GM15510 (cell line): ENCODE results near the gene SLC38A5.
A peak's percentile ranks its signal among the peaks of the same experiment; 100 is the strongest.

Experiments
- POLR2A ChIP-seq: IDR thresholded peaks from 3 replicates; pipeline ENCODE4 v1.6.1; 2011; ENCODE audit warnings: borderline replicate concordance; ENCODE audit not compliant: insufficient read length; ENCODE audit errors: extremely low read depth

Gene SLC38A5

GRCh38 chrX:48476919-48477318 lies 6.9 kb upstream of the SLC38A5 start:
- no peak for TF ChIP-seq POLR2A

GRCh38 chrX:48475774-48476577 lies 5.9 kb upstream of the SLC38A5 start, which contains the start of gene FTSJ1:
FTSJ1 (plus strand) TSS chrX:48476199; CDS start chrX:48478048, 1,849 bp downstream.
- peak; percentile 45 for TF ChIP-seq POLR2A

GRCh38 chrX:48475296-48475695 lies 5.2 kb upstream of the SLC38A5 start:
- no peak for TF ChIP-seq POLR2A

- TF ChIP-seq POLR2A = no peak
Measured at GRCh38 chrX:48474581-48474980, 4.5 kb upstream of the SLC38A5 start.

GRCh38 chrX:48474127-48474526 lies 4.1 kb upstream of the SLC38A5 start:
- no peak for TF ChIP-seq POLR2A

- no peak for TF ChIP-seq POLR2A
Measured at GRCh38 chrX:48473704-48473990, 3.6 kb upstream of the SLC38A5 start.

- TF ChIP-seq POLR2A = no peak
Measured at GRCh38 chrX:48472851-48473703, 3.0 kb upstream of the SLC38A5 start.

- TF ChIP-seq POLR2A = no peak
Measured at GRCh38 chrX:48472225-48472624, 2.2 kb upstream of the SLC38A5 start.

- TF ChIP-seq POLR2A = no peak
Measured at GRCh38 chrX:48471504-48471903, 1.4 kb upstream of the SLC38A5 start.

- TF ChIP-seq POLR2A = no peak
Measured at GRCh38 chrX:48470833-48471118, 716 bp upstream of the SLC38A5 start.

GRCh38 chrX:48468693-48469691 lies 1.1 kb downstream of the SLC38A5 start:
- TF ChIP-seq POLR2A = no peak

- no peak for TF ChIP-seq POLR2A
Measured at GRCh38 chrX:48468247-48468671, 1.8 kb downstream of the SLC38A5 start.

- no peak for TF ChIP-seq POLR2A
Measured at GRCh38 chrX:48467281-48467761, 2.7 kb downstream of the SLC38A5 start.

GRCh38 chrX:48466696-48467095 lies 3.4 kb downstream of the SLC38A5 start:
- TF ChIP-seq POLR2A = no peak
